HepG2 (cell line): ENCODE results near the gene FGGY. TPM values are rescaled to one million over a fixed set of nuclear protein-coding genes. Genes with fewer than 3 reads are reported as not detected.

Experiments used
- ATF7-NPFF ChIP-seq: sonication (generic); formaldehyde crosslinking; IDR thresholded peaks from 2 replicates; pipeline ENCODE4 v1.8.1; 2023; ENCODE audit warnings: mild to moderate bottlenecking, low read depth, missing genetic modification reagents, moderate library complexity
- DZIP1 ChIP-seq: sonication (generic); formaldehyde crosslinking; IDR thresholded peaks from 2 replicates; pipeline ENCODE4 v1.5.0; 2020; ENCODE audit warnings: mild to moderate bottlenecking, missing genetic modification reagents
- EEA1 ChIP-seq: sonication (generic); formaldehyde crosslinking; IDR thresholded peaks from 2 replicates; pipeline ENCODE4 v1.5.1; 2020; ENCODE audit warnings: mild to moderate bottlenecking, missing genetic modification reagents, borderline replicate concordance
- PITX1 ChIP-seq: sonication (generic); formaldehyde crosslinking; IDR thresholded peaks from 2 replicates; pipeline ENCODE4 v1.5.1; 2020; ENCODE audit warnings: mild to moderate bottlenecking, missing genetic modification reagents
- PLRG1 ChIP-seq: fragments of 450-650 bp; conservative IDR thresholded peaks from 2 replicates; pipeline ENCODE4 v1.6.1; 2016
- SNAPC5 ChIP-seq: sonication (generic); formaldehyde crosslinking; IDR thresholded peaks from 2 replicates; pipeline ENCODE4 v1.8.1; 2023; ENCODE audit warnings: mild to moderate bottlenecking, missing genetic modification reagents, borderline replicate concordance
- SP1 ChIP-seq, 2 experiments: fragments of 450-650 bp in 1 of 2; sonication (generic) in 1 of 2; formaldehyde crosslinking in 1 of 2; IDR thresholded peaks; 2 replicates each; pipeline versions ENCODE4 v1.4.0 to v1.6.1; 2016 to 2020; ENCODE audit warnings: missing genetic modification reagents in 1 of 2
- SRSF1 ChIP-seq: fragments of 200-400 bp; formaldehyde crosslinking; optimal IDR thresholded peaks from 2 replicates; pipeline ENCODE3; 2017; ENCODE audit warnings: mild to moderate bottlenecking, low read depth, low read length, moderate library complexity
- ZBTB26 ChIP-seq: IDR thresholded peaks from 2 replicates; pipeline ENCODE4 v1.6.1; 2016; ENCODE audit warnings: missing compliant biosample characterization, missing genetic modification reagents, borderline replicate concordance
- ZNF280B ChIP-seq: sonication (generic); formaldehyde crosslinking; IDR thresholded peaks from 2 replicates; pipeline ENCODE4 v1.5.0; 2020; ENCODE audit warnings: missing genetic modification reagents, mild to moderate bottlenecking, borderline replicate concordance
- ZNF337 ChIP-seq: sonication (generic); formaldehyde crosslinking; IDR thresholded peaks from 2 replicates; pipeline ENCODE4 v1.5.1; 2020; ENCODE audit warnings: missing genetic modification reagents, low read depth, mild to moderate bottlenecking, borderline replicate concordance
- ZNF501 ChIP-seq: sonication (generic); formaldehyde crosslinking; IDR thresholded peaks from 2 replicates; pipeline ENCODE4 v1.5.1; 2020; ENCODE audit warnings: mild to moderate bottlenecking, moderate library complexity, missing genetic modification reagents
- ZNF512B ChIP-seq: sonication (generic); formaldehyde crosslinking; IDR thresholded peaks from 2 replicates; pipeline ENCODE4 v1.5.1; 2020; ENCODE audit warnings: missing genetic modification reagents, mild to moderate bottlenecking, borderline replicate concordance
- ZNF556 ChIP-seq: sonication (generic); formaldehyde crosslinking; IDR thresholded peaks from 2 replicates; pipeline ENCODE4 v1.4.0; 2020; ENCODE audit warnings: mild to moderate bottlenecking, missing genetic modification reagents, borderline replicate concordance
- ZNF788 ChIP-seq: sonication (generic); formaldehyde crosslinking; IDR thresholded peaks from 2 replicates; pipeline ENCODE4 v1.5.0; 2020; ENCODE audit warnings: mild to moderate bottlenecking, missing genetic modification reagents, borderline replicate concordance
- ZNF839 ChIP-seq: sonication (generic); formaldehyde crosslinking; IDR thresholded peaks from 2 replicates; pipeline ENCODE4 v1.4.0; 2020; ENCODE audit warnings: missing genetic modification reagents, mild to moderate bottlenecking, borderline replicate concordance
- polyA plus RNA-seq, 8 experiments: library from polyadenylated mRNA; depleted of rRNA in 3 of 8; stranded (reverse) in 7 of 8; unstranded in 1 of 8; fragments of >200 nt; fragmentation: Illumina TruSeq in 4 of 8; extraction: Trizol in 4 of 8; gene quantifications; 2 replicates each; pipeline versions ENCODE4 v1.2.1 to v1.2.3, GENCODE V29; 2011 to 2016; ENCODE audit warnings: low read depth in 4 of 8, missing spikeins in 1 of 8, mixed read lengths in 1 of 8; ENCODE audit not compliant: insufficient read depth in 1 of 8
- total RNA-seq, 5 experiments: library from RNA; depleted of rRNA; stranded (reverse); fragments of >200 nt; fragmentation: Illumina TruSeq; extraction: Trizol; gene quantifications; 2 replicates each; pipeline ENCODE4 v1.2.3, GENCODE V29; 2016; ENCODE audit warnings: low read depth in 1 of 5
- TF ChIP-seq, protein P1 (sequence below): sonication (generic); formaldehyde crosslinking; IDR thresholded peaks from 2 replicates; pipeline ENCODE4 v1.9.0; 2022; ENCODE audit warnings: missing genetic modification reagents, mild to moderate bottlenecking, borderline replicate concordance

The FGGY gene
- total and polyA plus RNA-seq, 2 of the 13 experiments (the other 11 are each of a cell fraction or from before 2014, with no cell fraction given), result 15.7 to 27.5 TPM

DNA sequence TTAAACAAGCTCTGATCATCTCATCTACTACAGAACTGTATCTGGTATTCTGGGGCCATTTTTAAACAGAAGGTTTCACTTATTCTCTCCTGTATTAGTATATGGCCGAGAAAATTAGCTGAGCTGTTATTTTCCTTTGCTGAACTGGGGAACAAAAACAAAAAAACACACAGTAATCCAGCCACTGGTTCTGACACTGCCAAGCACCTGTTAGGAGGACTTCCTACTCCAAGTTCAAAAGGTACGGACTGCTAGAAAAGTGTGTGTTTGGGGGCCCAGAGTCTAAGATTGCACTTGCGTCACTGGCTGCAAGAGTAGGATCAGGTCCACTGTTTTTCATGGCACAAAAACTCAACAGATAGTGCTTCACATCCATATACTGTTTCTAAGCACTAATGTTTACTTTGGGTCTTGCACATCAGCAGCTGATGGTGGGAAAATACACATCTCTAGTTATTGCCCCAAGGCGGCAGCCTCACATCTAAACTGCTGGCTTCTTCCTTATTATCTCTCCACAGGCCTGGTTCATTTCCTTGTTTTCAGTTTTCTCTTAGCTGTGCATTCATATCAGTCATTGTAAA lies 226.1 kb downstream of the FGGY start (continued):
- no peak; the same call in 1 of the 2 replicates for TF ChIP-seq ZBTB26 (CRISPR knock-in tag)
- TF ChIP-seq ZNF556, result no peak; the same call in 1 of the 2 replicates
- TF ChIP-seq SNAPC5 (CRISPR knock-in tag), result no peak
- TF ChIP-seq, protein P1, sequence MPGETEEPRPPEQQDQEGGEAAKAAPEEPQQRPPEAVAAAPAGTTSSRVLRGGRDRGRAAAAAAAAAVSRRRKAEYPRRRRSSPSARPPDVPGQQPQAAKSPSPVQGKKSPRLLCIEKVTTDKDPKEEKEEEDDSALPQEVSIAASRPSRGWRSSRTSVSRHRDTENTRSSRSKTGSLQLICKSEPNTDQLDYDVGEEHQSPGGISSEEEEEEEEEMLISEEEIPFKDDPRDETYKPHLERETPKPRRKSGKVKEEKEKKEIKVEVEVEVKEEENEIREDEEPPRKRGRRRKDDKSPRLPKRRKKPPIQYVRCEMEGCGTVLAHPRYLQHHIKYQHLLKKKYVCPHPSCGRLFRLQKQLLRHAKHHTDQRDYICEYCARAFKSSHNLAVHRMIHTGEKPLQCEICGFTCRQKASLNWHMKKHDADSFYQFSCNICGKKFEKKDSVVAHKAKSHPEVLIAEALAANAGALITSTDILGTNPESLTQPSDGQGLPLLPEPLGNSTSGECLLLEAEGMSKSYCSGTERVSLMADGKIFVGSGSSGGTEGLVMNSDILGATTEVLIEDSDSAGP (CRISPR knock-in tag), result no peak
- no peak for TF ChIP-seq EEA1 (CRISPR knock-in tag)
- no peak for TF ChIP-seq ZNF788 (CRISPR knock-in tag)
- no peak for TF ChIP-seq ZNF839 (CRISPR knock-in tag)
- no peak for TF ChIP-seq ZNF501 (CRISPR knock-in tag)
- TF ChIP-seq ZNF280B, result no peak
- TF ChIP-seq SRSF1, result no peak
- TF ChIP-seq ZNF512B (CRISPR knock-in tag), result no peak
- no peak for TF ChIP-seq DZIP1
- no peak for TF ChIP-seq PLRG1
- no peak for TF ChIP-seq SP1 (IDR thresholded peaks at IDR 0.05)
- no peak for TF ChIP-seq SP1 (CRISPR knock-in tag; IDR thresholded peaks at IDR 0.05)
- no peak for TF ChIP-seq ATF7-NPFF (CRISPR knock-in tag)
- no peak for TF ChIP-seq PITX1
- no peak for TF ChIP-seq ZNF337
